ENCODE data around the gene NME5.

Gene NME5

GRCh38 chr5:138179277-138179857 is 40.1 kb upstream of the NME5 start:
- TF ChIP-seq, protein P1, sequence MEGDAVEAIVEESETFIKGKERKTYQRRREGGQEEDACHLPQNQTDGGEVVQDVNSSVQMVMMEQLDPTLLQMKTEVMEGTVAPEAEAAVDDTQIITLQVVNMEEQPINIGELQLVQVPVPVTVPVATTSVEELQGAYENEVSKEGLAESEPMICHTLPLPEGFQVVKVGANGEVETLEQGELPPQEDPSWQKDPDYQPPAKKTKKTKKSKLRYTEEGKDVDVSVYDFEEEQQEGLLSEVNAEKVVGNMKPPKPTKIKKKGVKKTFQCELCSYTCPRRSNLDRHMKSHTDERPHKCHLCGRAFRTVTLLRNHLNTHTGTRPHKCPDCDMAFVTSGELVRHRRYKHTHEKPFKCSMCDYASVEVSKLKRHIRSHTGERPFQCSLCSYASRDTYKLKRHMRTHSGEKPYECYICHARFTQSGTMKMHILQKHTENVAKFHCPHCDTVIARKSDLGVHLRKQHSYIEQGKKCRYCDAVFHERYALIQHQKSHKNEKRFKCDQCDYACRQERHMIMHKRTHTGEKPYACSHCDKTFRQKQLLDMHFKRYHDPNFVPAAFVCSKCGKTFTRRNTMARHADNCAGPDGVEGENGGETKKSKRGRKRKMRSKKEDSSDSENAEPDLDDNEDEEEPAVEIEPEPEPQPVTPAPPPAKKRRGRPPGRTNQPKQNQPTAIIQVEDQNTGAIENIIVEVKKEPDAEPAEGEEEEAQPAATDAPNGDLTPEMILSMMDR (IDR thresholded peaks at IDR 0.05; ENCODE audit: insufficient read depth, low read depth, low read length, missing control alignments): no peak
- peak overlapping the region; percentile 81 for H3K4me3 ChIP-seq (ENCODE audit: low read depth, low read length)
- peak; percentile 29 for DNase-seq (ENCODE audit: low read depth)

DNA sequence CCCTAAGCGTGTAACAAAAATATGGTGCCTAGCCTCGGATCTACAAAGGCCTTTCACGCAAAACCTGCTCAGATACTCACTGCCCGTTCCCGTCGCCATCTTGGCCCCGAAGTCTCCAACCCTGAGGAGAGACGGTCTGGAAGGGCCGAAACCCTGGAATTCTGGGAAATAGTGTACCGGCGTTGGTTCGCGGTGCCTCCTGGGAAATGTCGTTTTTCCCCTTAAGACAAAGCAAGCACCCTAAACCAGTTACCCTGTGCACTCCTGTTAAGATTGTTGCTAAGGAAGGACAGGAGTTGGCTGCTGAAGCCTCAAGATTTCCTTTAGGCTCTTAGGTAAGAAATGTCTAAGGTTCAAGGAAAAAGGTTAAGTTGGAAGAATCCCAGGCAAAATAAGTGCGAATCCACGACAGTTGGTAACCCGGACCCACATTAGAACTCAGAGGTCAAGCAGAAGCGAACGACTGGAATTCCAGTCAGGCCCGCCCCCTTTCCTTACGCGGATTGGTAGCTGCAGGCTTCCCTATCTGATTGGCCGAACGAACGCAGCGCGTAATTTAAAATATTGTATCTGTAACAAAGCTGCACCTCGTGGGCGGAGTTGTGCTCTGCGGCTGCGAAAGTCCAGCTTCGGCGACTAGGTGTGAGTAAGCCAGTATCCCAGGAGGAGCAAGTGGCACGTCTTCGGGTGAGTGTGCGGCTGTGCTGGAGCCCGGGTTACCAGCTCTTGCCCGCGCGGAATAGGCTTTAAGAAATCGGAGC is 39.5 kb upstream of the NME5 start, which contains the start of the genes BRD8 and KIF20A:
Gene BRD8 (minus strand): TSS at position 115 of the 761 bp plus-strand sequence. CDS start 16 bp downstream, at position 99.
Gene KIF20A (plus strand): TSS at position 597 of the 761 bp plus-strand sequence. CDS start 569 bp downstream, outside the sequence.
- peak within 1 kb of the TSS; percentile 81 for H3K4me3 ChIP-seq (ENCODE audit: low read depth, low read length)
- DNase-seq (ENCODE audit: low read depth): peak; percentile 96
- TF ChIP-seq, protein P1 (IDR thresholded peaks at IDR 0.05; ENCODE audit: insufficient read depth, low read depth, low read length, missing control alignments): no peak

DNA sequence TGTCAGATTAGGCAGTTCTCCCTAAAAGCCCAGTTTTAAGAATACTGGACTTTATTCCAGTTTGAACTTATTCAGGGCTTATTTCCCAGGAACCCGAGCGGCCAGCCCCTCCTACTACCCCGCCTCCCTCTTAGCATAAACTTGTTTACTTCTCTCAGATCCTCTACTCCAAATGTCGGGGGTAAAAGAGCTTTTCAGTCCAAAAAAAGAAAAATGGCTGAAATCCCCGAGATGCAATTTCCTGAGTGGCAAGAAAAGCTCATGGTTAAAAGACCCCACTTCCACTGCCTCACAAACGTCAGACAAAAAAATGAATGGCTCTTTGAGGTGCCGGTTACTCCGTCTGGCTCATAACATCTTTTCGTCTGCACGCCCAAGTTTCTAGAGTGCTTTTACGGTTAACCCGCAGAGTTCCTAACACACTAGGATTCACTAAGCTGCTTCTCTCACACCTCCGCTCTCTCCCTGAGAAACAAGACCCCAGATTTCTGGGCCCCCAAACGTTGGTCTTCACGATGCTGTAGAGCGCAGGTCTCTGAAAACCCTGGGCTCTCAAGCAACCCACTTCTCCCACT is 38.8 kb upstream of the NME5 start:
- peak; percentile 33 for DNase-seq (ENCODE audit: low read depth)
- peak overlapping the region; percentile 81 for H3K4me3 ChIP-seq (ENCODE audit: low read depth, low read length)
- TF ChIP-seq, protein P1 (IDR thresholded peaks at IDR 0.05; ENCODE audit: insufficient read depth, low read depth, low read length, missing control alignments): no peak

DNA sequence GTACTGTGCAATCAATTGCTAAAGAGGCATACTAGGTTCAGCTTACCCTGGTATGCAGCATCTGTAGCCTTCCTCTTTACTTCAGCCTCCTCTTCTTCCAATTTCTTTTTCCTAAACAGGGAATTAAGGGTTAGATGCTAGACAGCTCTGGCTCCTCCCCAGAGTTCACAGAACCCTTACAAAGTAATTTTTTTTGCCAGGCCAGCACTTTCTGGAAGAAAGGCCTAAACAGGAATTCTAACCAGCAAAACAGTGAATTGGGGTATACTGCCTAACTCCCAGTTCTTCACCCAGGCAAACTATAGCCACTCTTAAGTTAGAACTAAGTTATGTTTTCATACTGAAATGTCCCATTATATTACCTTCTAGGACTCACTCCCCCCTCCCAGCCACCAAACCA is 31.1 kb upstream of the NME5 start:
- H3K4me3 ChIP-seq (ENCODE audit: low read depth, low read length): no peak overlapping the region
- TF ChIP-seq, protein P1 (IDR thresholded peaks at IDR 0.05; ENCODE audit: insufficient read depth, low read depth, low read length, missing control alignments): no peak
- no peak for DNase-seq (ENCODE audit: low read depth)

- no peak overlapping the region for H3K4me3 ChIP-seq (ENCODE audit: low read depth, low read length)
- TF ChIP-seq, protein P1 (IDR thresholded peaks at IDR 0.05; ENCODE audit: insufficient read depth, low read depth, low read length, missing control alignments): no peak
- no peak for DNase-seq (ENCODE audit: low read depth)
These were observed 29.9 kb upstream of the NME5 start for GRCh38 chr5:138169124-138169523.

- no peak overlapping the region for H3K4me3 ChIP-seq (ENCODE audit: low read depth, low read length)
- DNase-seq (ENCODE audit: low read depth): no peak
- TF ChIP-seq, protein P1 (IDR thresholded peaks at IDR 0.05; ENCODE audit: insufficient read depth, low read depth, low read length, missing control alignments): no peak
These were observed 24.5 kb upstream of the NME5 start for GRCh38 chr5:138163721-138164120.

All from GM12865 (cell line).